Activated T-helper 1 cell treated with anti-CD3 and anti-CD28 coated beads, Interleukin-12 subunit alpha, Interleukin-12 subunit beta, Interleukin-2, Interleukin-4 antibody, amounts not matched to agents 30 ng/mL and 10 ng/mL and 1 ng/mL, durations not matched to agents 14 hours and 24 hours and 36 hours (primary cell): ENCODE results near the gene ABCC8. TPM values are rescaled to one million over a fixed set of nuclear protein-coding genes. Genes with fewer than 3 reads are reported as not detected.

Experiments used
- DNase-seq: peaks from one replicate; pipeline ENCODE4 v3.0.0; 2021; ENCODE audit warnings: low spot score
- H3K27ac Mint-ChIP-seq: one replicate; pipeline ENCODE4 v1.8.0; 2021; ENCODE audit warnings: mild to moderate bottlenecking, mixed read lengths
- H3K27me3 Mint-ChIP-seq: one replicate; pipeline ENCODE4 v1.8.0; 2022; ENCODE audit warnings: mild to moderate bottlenecking, moderate library complexity, mixed read lengths; ENCODE audit not compliant: insufficient read depth
- H3K36me3 Mint-ChIP-seq: one replicate; pipeline ENCODE4 v1.8.0; 2021; ENCODE audit warnings: low read depth, mixed read lengths
- H3K4me1 Mint-ChIP-seq: one replicate; pipeline ENCODE4 v1.8.0; 2021; ENCODE audit warnings: low read depth, mixed read lengths
- H3K4me3 Mint-ChIP-seq: one replicate; pipeline ENCODE4 v1.8.0; 2021; ENCODE audit warnings: mild to moderate bottlenecking, moderate library complexity, mixed read lengths
- H3K9me3 Mint-ChIP-seq: one replicate; pipeline ENCODE4 v1.8.0; 2021; ENCODE audit warnings: mixed read lengths
- intact Hi-C: fragments of 100-400 bp; cut with micrococcal nuclease; formaldehyde crosslinking; loops from one replicate; pipeline ENCODE4 v1.15.1; 2024
- total RNA-seq: library from RNA; stranded (reverse); gene quantifications from 2 replicates; pipeline ENCODE4 v1.2.3, GENCODE V29; 2022

ABCC8 gene
- total RNA-seq, 1 donor from 2014 or later: 0.31 TPM

GRCh38 chr11:17351510-17352176, 125.0 kb downstream of the ABCC8 start, which contains the start of gene NCR3LG1:
NCR3LG1 (plus strand) TSS chr11:17351800; CDS start chr11:17351970, 170 bp downstream.
- intact Hi-C loops: loop anchor here (1.0 to 5.0 kb wide), 6 partner anchors 37 to 1281 kb away; partner anchors contain the start of genes C11orf58, LDHA, NUCB2 and SPTY2D1
- Mint-ChIP-seq H3K9me3 (no peaks in the 10 kb centered on the region), H3K4me3 (peak within 1 kb of the TSS; percentile 93), H3K27me3 (peaks cover 39% of the 10 kb centered on the region), H3K4me1 (peaks cover 40% of the 10 kb centered on the region), H3K36me3 (no peaks in the 10 kb centered on the region), H3K27ac (peak within 1 kb of the TSS; percentile 94)
- DNase-seq: peak; percentile 38

GRCh38 chr11:17351172-17351509, 125.5 kb downstream of the ABCC8 start:
- DNase-seq: no peak
- Mint-ChIP-seq H3K9me3 (no peaks in the 10 kb centered on the region), H3K27me3 (peaks cover 35% of the 10 kb centered on the region), H3K4me1 (peaks cover 40% of the 10 kb centered on the region), H3K36me3 (no peaks in the 10 kb centered on the region), H3K27ac (peak overlapping the region; percentile 83), H3K4me3 (peak overlapping the region; percentile 93)
- intact Hi-C loops: loop anchor here (1.0 to 5.0 kb wide), 5 partner anchors 36 to 1281 kb away; partner anchors contain the start of genes C11orf58, NUCB2 and SPTY2D1

GRCh38 chr11:17350455-17351171, 126.0 kb downstream of the ABCC8 start:
- peak overlapping the region; percentile 93 for H3K4me3 Mint-ChIP-seq
- intact Hi-C loops: loop anchor here (1.0 to 5.0 kb wide), 5 partner anchors 36 to 1282 kb away; partner anchors contain the start of genes C11orf58, NUCB2 and SPTY2D1

GRCh38 chr11:17347676-17348075, 129.0 kb downstream of the ABCC8 start:
- Mint-ChIP-seq H3K36me3 (peaks cover 5% of the 10 kb centered on the region), H3K9me3 (no peaks in the 10 kb centered on the region), H3K27ac (no peak overlapping the region), H3K27me3 (peaks cover 18% of the 10 kb centered on the region), H3K4me1 (peaks cover 35% of the 10 kb centered on the region), H3K4me3 (no peak overlapping the region)
- no peak for DNase-seq
- intact Hi-C loops: no loop called here

More at GRCh38 chr11:17350455-17351171, 126.0 kb downstream of the ABCC8 start:
- Mint-ChIP-seq H3K9me3 (no peaks in the 10 kb centered on the region), H3K27ac (peak overlapping the region; percentile 83), H3K4me1 (peaks cover 40% of the 10 kb centered on the region), H3K36me3 (no peaks in the 10 kb centered on the region), H3K27me3 (peaks cover 35% of the 10 kb centered on the region)
- no peak for DNase-seq

GRCh38 chr11:17343907-17344306, 132.7 kb downstream of the ABCC8 start:
- Mint-ChIP-seq H3K27me3 (no peaks in the 10 kb centered on the region), H3K36me3 (peaks cover 10% of the 10 kb centered on the region), H3K9me3 (no peaks in the 10 kb centered on the region), H3K4me1 (peaks cover 16% of the 10 kb centered on the region), H3K4me3 (no peak overlapping the region), H3K27ac (no peak overlapping the region)
- DNase-seq: no peak
- intact Hi-C loops: loop anchor here (1.0 kb wide), 1 partner anchor 9 kb away; no protein-coding TSS in a partner anchor

GRCh38 chr11:17343257-17343656, 133.4 kb downstream of the ABCC8 start:
- no peaks in the 10 kb centered on the region for H3K27me3 Mint-ChIP-seq
- no peaks in the 10 kb centered on the region for H3K9me3 Mint-ChIP-seq
- H3K4me1 Mint-ChIP-seq: peaks cover 16% of the 10 kb centered on the region
- intact Hi-C loops: no loop called here
- H3K4me3 Mint-ChIP-seq: no peak overlapping the region
- no peak for DNase-seq
- H3K36me3 Mint-ChIP-seq: peaks cover 10% of the 10 kb centered on the region
- no peak overlapping the region for H3K27ac Mint-ChIP-seq

Other genes starting within 250 kb of the ABCC8 start
- 51.1 and 61.7 TPM in 2 replicates for gene NUCB2, start 200.1 kb downstream of the ABCC8 start, total RNA-seq
- 8.2 and 8.6 TPM in 2 replicates for gene NCR3LG1, start 125.0 kb downstream of the ABCC8 start, total RNA-seq
- 1.4 and 1.6 TPM in 2 replicates for gene KCNJ11, start 88.2 kb downstream of the ABCC8 start, total RNA-seq
- gene USH1C, start 67.6 kb upstream of the ABCC8 start, total RNA-seq: not detected in 2 replicates
- not detected in 2 replicates for gene OTOG, start 70.4 kb upstream of the ABCC8 start, total RNA-seq
- gene MYOD1, start 242.7 kb upstream of the ABCC8 start, total RNA-seq: not detected in 2 replicates